ENCODE results near the gene TPGS2. TPM values are rescaled to one million over a fixed set of nuclear protein-coding genes. Genes with fewer than 3 reads are reported as not detected.
A peak's percentile ranks its signal among the peaks of the same experiment; 100 is the strongest.

TPGS2 gene
- total RNA-seq, 3 donors from 2014 or later, result 32.3 to 39.0 (median 36.2) TPM

- Mint-ChIP-seq H3K9me3 (no peaks in the 10 kb centered on the region), H3K4me1 (ENCODE audit: low read depth) (peaks cover 5% of the 10 kb centered on the region), H3K36me3 (ENCODE audit: insufficient read depth) (peaks cover 7% of the 10 kb centered on the region), H3K27me3 (ENCODE audit: low read depth) (no peaks in the 10 kb centered on the region), H3K4me3 (no peak overlapping the region)
- DNase-seq (no peak), ATAC-seq (no peak)
These were observed 15.6 kb downstream of the TPGS2 start for GRCh38 chr18:36813101-36813775.

- ATAC-seq (no peak), DNase-seq (no peak)
These were observed 16.1 kb downstream of the TPGS2 start for GRCh38 chr18:36812678-36813077.

GRCh38 chr18:36811955-36812354 lies 16.8 kb downstream of the TPGS2 start:
- Mint-ChIP-seq H3K4me3 (no peak overlapping the region), H3K36me3 (ENCODE audit: insufficient read depth) (peaks cover 10% of the 10 kb centered on the region), H3K9me3 (no peaks in the 10 kb centered on the region), H3K4me1 (ENCODE audit: low read depth) (peaks cover 5% of the 10 kb centered on the region), H3K27me3 (ENCODE audit: low read depth) (no peaks in the 10 kb centered on the region)
- ATAC-seq, result no peak
- no peak for DNase-seq

More at GRCh38 chr18:36812678-36813077, 16.1 kb downstream of the TPGS2 start:
- Mint-ChIP-seq H3K4me3 (no peak overlapping the region), H3K36me3 (ENCODE audit: insufficient read depth) (peaks cover 6% of the 10 kb centered on the region), H3K27me3 (ENCODE audit: low read depth) (no peaks in the 10 kb centered on the region), H3K4me1 (ENCODE audit: low read depth) (peaks cover 5% of the 10 kb centered on the region), H3K9me3 (no peaks in the 10 kb centered on the region)

GRCh38 chr18:36811430-36811829 lies 17.4 kb downstream of the TPGS2 start:
- Mint-ChIP-seq H3K4me1 (ENCODE audit: low read depth) (peaks cover 5% of the 10 kb centered on the region), H3K27me3 (ENCODE audit: low read depth) (no peaks in the 10 kb centered on the region), H3K36me3 (ENCODE audit: insufficient read depth) (peaks cover 10% of the 10 kb centered on the region), H3K9me3 (no peaks in the 10 kb centered on the region), H3K4me3 (no peak overlapping the region)
- ATAC-seq (no peak), DNase-seq (no peak)

- Mint-ChIP-seq H3K27me3 (ENCODE audit: low read depth) (no peaks in the 10 kb centered on the region), H3K36me3 (ENCODE audit: insufficient read depth) (peaks cover 18% of the 10 kb centered on the region), H3K4me1 (ENCODE audit: low read depth) (peaks cover 5% of the 10 kb centered on the region), H3K4me3 (no peak overlapping the region), H3K9me3 (no peaks in the 10 kb centered on the region)
- ATAC-seq (peak; percentile 89 to 94), DNase-seq (peak; percentile 14)
These were observed 19.0 kb downstream of the TPGS2 start for GRCh38 chr18:36809590-36810381.

- H3K4me3 Mint-ChIP-seq, result no peak overlapping the region
- H3K4me1 Mint-ChIP-seq (ENCODE audit: low read depth), result peaks cover 5% of the 10 kb centered on the region
- H3K36me3 Mint-ChIP-seq (ENCODE audit: insufficient read depth), result peaks cover 27% of the 10 kb centered on the region
- ATAC-seq (no peak), DNase-seq (no peak)
- no peaks in the 10 kb centered on the region for H3K27me3 Mint-ChIP-seq (ENCODE audit: low read depth)
- H3K9me3 Mint-ChIP-seq, result no peaks in the 10 kb centered on the region
These were observed 20.1 kb downstream of the TPGS2 start for GRCh38 chr18:36808681-36809080.

GRCh38 chr18:36805105-36805504 lies 23.7 kb downstream of the TPGS2 start:
- DNase-seq (no peak), ATAC-seq (no peak)
- peaks cover 47% of the 10 kb centered on the region for H3K36me3 Mint-ChIP-seq (ENCODE audit: insufficient read depth)
- peaks cover 5% of the 10 kb centered on the region for H3K4me1 Mint-ChIP-seq (ENCODE audit: low read depth)
- H3K27me3 Mint-ChIP-seq (ENCODE audit: low read depth), result no peaks in the 10 kb centered on the region
- H3K4me3 Mint-ChIP-seq, result no peak overlapping the region
- H3K9me3 Mint-ChIP-seq, result no peaks in the 10 kb centered on the region

GRCh38 chr18:36798738-36799473 lies 29.9 kb downstream of the TPGS2 start:
- Mint-ChIP-seq H3K4me1 (ENCODE audit: low read depth) (no peaks in the 10 kb centered on the region), H3K36me3 (ENCODE audit: insufficient read depth) (peaks cover 61% of the 10 kb centered on the region), H3K9me3 (no peaks in the 10 kb centered on the region), H3K27me3 (ENCODE audit: low read depth) (no peaks in the 10 kb centered on the region), H3K4me3 (no peak overlapping the region)
- ATAC-seq (no peak), DNase-seq (no peak)

- Mint-ChIP-seq H3K27me3 (ENCODE audit: low read depth) (no peaks in the 10 kb centered on the region), H3K9me3 (peaks cover 8% of the 10 kb centered on the region), H3K36me3 (ENCODE audit: insufficient read depth) (peaks cover 54% of the 10 kb centered on the region), H3K4me1 (ENCODE audit: low read depth) (no peaks in the 10 kb centered on the region), H3K4me3 (no peak overlapping the region)
- no peak for DNase-seq
- no peak for ATAC-seq
These were observed 36.0 kb downstream of the TPGS2 start for GRCh38 chr18:36792634-36793283.

- Mint-ChIP-seq H3K9me3 (peaks cover 8% of the 10 kb centered on the region), H3K27me3 (ENCODE audit: low read depth) (no peaks in the 10 kb centered on the region), H3K36me3 (ENCODE audit: insufficient read depth) (peaks cover 40% of the 10 kb centered on the region), H3K4me1 (ENCODE audit: low read depth) (no peaks in the 10 kb centered on the region), H3K4me3 (no peak overlapping the region)
- ATAC-seq (no peak), DNase-seq (no peak)
These were observed 42.1 kb downstream of the TPGS2 start for GRCh38 chr18:36786686-36787085.

- Mint-ChIP-seq H3K27me3 (ENCODE audit: low read depth) (no peaks in the 10 kb centered on the region), H3K4me3 (no peak overlapping the region), H3K36me3 (ENCODE audit: insufficient read depth) (peaks cover 28% of the 10 kb centered on the region), H3K9me3 (no peaks in the 10 kb centered on the region), H3K4me1 (ENCODE audit: low read depth) (no peaks in the 10 kb centered on the region)
- ATAC-seq (no peak), DNase-seq (no peak)
These were observed 45.0 kb downstream of the TPGS2 start for GRCh38 chr18:36783792-36784191.

GRCh38 chr18:36782710-36783109 lies 46.1 kb downstream of the TPGS2 start:
- Mint-ChIP-seq H3K4me1 (ENCODE audit: low read depth) (no peaks in the 10 kb centered on the region), H3K4me3 (no peak overlapping the region), H3K9me3 (no peaks in the 10 kb centered on the region), H3K36me3 (ENCODE audit: insufficient read depth) (peaks cover 28% of the 10 kb centered on the region), H3K27me3 (ENCODE audit: low read depth) (no peaks in the 10 kb centered on the region)
- DNase-seq (no peak), ATAC-seq (no peak)

- no peaks in the 10 kb centered on the region for H3K4me1 Mint-ChIP-seq (ENCODE audit: low read depth)
- H3K27me3 Mint-ChIP-seq (ENCODE audit: low read depth), result no peaks in the 10 kb centered on the region
- H3K9me3 Mint-ChIP-seq, result no peaks in the 10 kb centered on the region
- H3K4me3 Mint-ChIP-seq, result no peak overlapping the region
- DNase-seq (no peak), ATAC-seq (no peak)
- peaks cover 20% of the 10 kb centered on the region for H3K36me3 Mint-ChIP-seq (ENCODE audit: insufficient read depth)
These were observed 48.1 kb downstream of the TPGS2 start for GRCh38 chr18:36780748-36781147.

- no peaks in the 10 kb centered on the region for H3K27me3 Mint-ChIP-seq (ENCODE audit: low read depth)
- H3K4me1 Mint-ChIP-seq (ENCODE audit: low read depth), result no peaks in the 10 kb centered on the region
- H3K36me3 Mint-ChIP-seq (ENCODE audit: insufficient read depth), result peaks cover 14% of the 10 kb centered on the region
- no peaks in the 10 kb centered on the region for H3K9me3 Mint-ChIP-seq
- no peak overlapping the region for H3K4me3 Mint-ChIP-seq
- DNase-seq, result no peak
- ATAC-seq, result no peak
These were observed 51.2 kb downstream of the TPGS2 start for GRCh38 chr18:36777566-36777965.

Measured in activated T-cell treated with anti-CD3 and anti-CD28 coated beads, Interleukin-2, amount 50 U/mL, for 4 hours (primary cell).